Breast epithelium (tissue), 3 donors: Measurements from ENCODE around the gene CCDC183.

ENCODE experiments used
- CTCF ChIP-seq, 3 donors: fragments of 450-650 bp; IDR thresholded peaks; one replicate each; pipeline ENCODE4 v1.5.1; 2016 to 2017; ENCODE audit warnings: antibody characterized with exemption in 3 of 3, mild to moderate bottlenecking in 3 of 3, moderate library complexity in 3 of 3
- POLR2A ChIP-seq: fragments of 450-650 bp; IDR thresholded peaks from one replicate; pipeline ENCODE4 v1.6.1; 2016; ENCODE audit warnings: antibody characterized with exemption, mild to moderate bottlenecking, moderate library complexity
- POLR2AphosphoS5 ChIP-seq, 3 donors: sonication (generic); formaldehyde crosslinking; IDR thresholded peaks; one replicate each; pipeline ENCODE4 v1.6.1; 2017; ENCODE audit warnings: antibody characterized with exemption in 3 of 3

- TF ChIP-seq CTCF (IDR thresholded peaks at IDR 0.05): no peak
- no peak for TF ChIP-seq POLR2A
- no peak for TF ChIP-seq POLR2AphosphoS5 (IDR thresholded peaks at IDR 0.05)
Observed at GRCh38 chr9:136747161-136748060, 48.7 kb upstream of the CCDC183 start.
